Stimulated activated CD4-positive, alpha-beta T cell treated with anti-CD3 and anti-CD28 coated beads, Interleukin-4, amount 100 ng/mL, for 4 hours (primary cell): Measurements from ENCODE around the gene ARL13B.
"Not testable (repeated sequence)": the region's sequence is repeated elsewhere in the genome, so short reads cannot be mapped to it uniquely, and the experiment has no call there.

Source experiments
- DNase-seq, 2 experiments: peaks; one replicate each; pipeline ENCODE4 v3.0.0-alpha.2; 2020

The ARL13B gene

DNA sequence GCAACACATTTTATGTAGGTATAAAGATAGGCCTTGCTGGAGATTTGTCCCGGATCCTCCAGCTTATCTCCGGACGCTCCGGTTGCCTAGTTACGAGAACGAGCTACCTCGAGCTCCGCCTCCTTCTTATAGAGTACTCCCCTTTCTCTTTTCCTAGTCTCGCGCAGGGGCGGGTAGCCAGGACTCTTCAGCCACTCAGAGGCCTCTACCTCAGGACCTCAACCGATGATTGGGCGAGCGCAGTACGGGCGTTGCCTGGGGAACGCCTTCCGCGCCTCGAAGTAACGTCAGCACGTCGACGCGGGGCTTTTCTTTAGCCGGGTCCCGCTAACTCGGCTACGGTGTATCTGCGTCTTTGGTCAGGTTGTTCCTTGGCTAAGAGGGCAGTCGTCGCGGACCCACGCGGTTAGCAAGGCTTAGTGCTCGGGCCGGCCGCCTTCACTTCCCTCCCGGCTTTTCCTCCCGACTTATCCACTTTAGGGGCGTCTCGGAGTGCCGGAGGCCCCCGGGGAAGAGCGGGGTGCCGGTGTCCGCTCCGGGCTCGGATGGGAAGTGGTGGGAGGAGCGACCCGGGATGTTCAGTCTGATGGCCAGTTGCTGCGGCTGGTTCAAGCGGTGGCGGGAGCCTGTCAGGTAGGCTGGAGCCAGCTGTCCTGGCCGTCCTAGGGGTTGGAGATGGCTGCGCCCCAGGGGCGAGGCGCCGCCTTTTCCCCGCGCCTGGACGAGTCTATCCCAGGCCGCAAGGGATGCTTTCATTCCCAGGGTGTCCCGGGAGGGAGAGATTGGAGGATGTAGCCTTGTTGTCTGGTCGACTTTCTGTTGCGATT is at the start of gene ARL13B:
ARL13B (plus strand) TSS at position 306 of the 827 bp plus-strand sequence; CDS start at position 575, 269 bp downstream.
- peak; percentile 87 to 95 for DNase-seq

DNA sequence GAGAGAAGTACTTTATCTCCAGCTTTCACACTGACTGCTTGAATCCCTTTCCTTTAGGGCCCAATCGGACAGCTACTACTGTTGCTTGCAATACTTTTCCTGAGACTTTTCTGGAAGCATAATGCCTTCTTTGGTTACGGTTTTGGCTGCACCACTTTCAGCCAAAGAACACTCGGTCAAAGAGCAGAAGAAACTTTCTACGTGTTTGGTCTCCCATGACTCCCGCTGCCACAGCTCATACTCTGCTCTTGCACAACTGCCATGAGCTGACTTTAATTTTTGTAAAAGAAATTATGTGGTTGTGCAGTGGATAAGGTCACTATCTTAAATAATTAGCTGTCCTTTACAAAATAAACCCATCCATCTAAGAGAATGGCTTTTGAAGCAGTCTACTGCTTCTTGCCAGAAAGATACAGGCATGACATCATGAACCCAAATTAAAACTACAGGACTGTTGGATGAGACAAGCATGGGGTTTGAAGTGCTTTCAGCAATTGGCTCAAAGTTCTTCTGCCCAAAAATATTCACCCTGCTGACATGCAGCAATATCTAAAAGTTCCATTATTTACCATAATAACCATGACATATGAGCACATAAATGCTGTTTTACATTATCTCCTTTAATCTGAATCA is 48.2 kb upstream of the ARL13B start:
- DNase-seq: no peak

DNA sequence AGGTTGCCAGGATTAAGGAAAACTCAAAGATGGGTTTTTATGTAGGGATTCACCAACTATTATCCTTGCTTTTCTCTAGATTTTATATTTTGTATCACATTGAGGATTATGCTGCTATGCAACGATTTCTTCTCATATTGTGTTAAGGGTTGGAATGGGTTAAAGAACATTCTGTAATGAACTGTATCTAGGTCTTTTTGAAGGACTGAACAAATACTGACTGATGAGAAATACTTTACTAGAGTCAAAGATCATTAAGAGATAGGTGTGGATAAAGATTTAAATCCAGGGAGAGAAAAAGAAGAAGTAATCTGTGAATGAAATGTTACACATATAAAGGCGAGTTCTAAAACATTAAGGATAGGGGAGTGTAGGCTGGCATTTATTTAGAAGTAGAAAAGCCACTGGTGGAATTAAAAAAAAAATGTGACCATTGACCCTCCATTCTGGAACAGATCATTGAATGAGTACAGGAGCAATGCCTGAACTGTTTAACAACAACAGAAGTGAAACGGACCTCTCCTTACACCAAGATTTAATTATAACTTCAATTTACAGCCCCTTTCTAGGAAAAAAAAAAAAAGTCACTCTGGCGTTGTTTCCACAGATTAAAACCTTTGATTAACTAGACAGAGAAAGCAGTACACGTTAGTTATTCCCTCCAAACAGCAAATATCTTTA is 45.4 kb upstream of the ARL13B start:
- DNase-seq: no peak

DNA sequence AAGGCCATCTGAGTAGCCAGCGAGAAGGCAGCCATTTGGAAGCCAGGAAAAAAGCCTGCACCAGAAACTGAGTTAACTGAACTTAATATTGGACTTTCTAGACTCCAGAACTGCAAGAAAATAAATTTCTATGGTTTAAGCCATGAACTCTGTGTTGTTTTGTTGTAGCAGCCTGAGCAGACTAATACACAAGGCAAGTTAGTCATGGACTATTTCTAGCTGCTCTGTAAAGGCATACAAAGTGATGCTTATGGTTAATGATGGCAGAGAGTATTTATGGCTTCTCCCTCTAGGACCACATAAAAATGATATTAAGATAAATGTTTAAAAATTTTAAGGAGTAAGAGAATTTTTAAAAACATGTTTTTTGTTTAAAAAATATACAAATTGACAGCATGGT is 43.4 kb upstream of the ARL13B start:
- DNase-seq: no peak

DNA sequence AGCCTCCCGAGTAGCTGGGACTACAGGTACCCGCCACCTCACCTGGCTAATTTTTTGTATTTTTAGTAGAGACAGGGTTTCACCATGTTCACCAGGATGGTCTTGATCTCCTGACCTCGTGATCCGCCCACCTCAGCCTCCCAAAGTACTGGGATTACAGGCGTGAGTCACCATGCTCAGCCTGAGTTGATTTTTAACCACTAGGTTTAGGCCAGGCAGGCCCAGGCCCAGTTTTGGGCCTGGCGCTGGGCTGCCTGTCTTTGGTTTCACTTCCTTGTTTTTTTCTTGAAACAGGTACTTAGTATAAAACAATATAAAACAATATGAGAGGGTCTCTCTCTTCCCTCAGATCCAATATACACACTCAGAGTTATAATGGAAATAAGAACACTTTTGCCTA is 42.5 kb upstream of the ARL13B start:
- DNase-seq: not testable (repeated sequence)

DNA sequence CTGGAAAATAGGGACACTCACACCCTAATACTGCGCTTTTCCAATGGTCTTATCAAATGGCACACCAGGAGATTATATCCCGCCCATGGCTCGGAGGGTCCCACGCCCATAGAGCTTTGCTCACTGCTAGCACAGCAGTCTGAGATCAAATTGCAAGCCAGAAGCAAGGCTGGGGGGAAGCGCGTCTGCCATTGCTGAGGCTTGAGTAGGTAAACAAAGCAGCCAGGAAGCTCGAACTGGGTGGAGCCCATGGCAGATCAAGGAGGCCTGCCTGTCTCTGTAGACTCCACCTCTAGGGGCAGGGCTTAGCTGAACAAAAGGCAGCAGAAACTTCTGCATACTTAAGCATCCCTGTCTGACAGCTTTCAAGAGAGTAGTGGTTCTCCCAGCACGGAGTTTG is 30.0 kb upstream of the ARL13B start:
- not testable (repeated sequence) for DNase-seq

DNA sequence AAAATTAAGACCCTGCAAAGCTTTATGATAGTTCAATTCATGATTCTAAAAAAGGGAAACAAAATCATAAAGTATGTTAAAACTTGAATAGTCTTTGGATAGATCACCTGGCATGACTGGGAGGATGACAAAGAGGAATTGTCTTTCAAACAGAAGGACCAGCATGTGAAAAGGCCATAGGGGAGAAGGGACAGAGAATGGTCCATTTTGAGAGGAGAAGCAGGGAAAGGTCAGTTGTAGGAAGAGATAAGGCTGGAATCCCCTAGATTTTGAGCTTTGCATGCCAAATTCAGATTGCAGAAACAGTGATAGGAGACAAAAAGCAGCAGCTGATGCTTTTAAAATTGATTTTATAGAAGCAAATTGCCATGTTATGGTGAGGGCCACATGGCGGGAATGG is 18.9 kb upstream of the ARL13B start:
- DNase-seq: no peak

DNA sequence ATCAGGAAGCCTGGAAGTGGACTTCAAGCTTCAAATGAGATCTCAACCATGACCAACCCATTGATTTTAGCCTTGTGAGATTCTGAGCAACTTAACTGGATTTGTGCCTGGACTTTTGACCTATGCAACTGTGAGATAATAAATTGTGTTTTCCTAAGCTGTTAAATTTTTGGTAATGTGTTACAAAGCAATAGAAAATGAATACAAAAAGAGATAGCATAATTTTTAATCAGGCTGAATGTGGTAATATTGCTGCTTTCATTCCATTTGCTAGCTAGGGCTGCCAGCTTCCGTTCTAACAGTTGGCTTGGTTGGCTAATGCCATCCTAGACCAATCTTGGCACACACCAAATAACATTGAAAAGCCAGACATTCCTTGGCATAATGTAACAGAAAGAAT is 18.5 kb upstream of the ARL13B start:
- DNase-seq: no peak

DNA sequence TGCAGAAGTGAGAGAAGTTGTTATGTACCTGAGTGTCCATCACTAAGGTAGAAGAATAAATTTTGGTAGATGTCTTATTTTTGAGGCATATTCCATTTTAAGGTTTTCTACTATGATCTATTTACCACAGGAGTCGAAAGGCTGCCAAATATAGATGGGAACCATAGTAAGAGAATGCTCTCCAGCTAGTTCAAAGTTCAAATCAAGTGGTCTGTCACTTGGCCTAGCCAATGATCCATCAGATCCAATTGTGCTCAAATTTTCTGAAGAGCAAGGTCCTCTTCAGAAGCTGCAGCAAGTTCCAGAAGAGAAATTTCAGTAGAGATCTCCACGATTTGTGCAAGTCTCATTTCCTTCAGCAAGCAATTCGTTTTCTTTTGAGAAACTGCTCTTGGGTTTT is 17.2 kb upstream of the ARL13B start:
- no peak for DNase-seq

DNA sequence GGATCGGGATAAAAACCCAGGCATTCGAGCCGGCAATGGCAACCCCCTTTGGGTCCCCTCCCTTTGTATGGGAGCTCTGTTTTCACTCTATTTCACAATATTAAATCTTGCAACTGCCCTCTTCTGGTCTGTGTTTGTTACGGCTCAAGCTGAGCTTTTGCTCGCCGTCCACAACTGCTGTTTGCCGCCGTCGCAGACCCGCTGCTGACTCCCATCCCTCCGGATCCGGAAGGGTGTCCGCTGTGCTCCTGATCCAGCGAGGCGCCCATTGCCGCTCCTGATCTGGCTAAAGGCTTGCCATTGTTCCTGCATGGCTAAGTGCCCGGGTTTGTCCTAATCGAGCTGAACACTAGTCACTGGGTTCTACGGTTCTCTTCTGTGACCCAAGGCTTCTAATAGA is 14.8 kb upstream of the ARL13B start:
- DNase-seq: not testable (repeated sequence)

DNA sequence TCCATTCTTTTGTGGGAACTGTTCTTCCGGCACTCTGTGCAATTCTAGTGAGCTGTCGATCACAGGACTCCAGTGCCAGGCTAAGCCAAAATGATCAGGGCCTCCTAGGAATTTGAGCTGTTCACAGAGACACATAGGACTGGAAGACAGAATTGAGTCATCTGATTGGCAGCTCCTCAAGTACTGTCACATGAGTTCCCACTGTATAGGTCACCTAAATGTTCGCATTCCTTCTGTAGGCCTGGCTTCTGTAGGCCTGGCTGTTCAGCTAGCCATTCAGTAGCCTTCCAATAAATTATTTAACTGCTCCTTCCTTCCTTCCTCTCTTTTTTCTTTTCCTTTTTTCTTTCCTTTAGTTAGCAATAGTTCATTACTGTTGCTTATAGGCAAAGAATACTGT is 10.5 kb upstream of the ARL13B start:
- no peak for DNase-seq

DNA sequence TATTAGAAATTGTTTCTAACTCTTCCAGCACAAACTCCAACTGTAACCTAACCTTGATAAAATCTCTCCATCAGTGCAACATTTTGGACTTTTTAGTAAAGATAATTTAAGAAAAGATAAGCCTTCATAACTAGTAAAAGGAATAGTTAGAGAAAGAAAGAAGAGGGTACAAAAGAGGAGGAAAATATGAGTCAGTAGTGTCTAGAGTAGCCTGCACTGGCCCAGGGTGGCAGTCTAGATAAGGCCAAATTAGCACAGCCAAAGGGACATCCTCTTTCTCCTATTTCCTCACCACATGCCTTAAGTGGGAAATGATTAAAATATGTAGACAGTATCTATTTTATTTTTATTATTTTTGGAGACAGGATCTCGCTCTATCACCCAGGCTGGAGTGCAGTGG is 10.0 kb upstream of the ARL13B start:
- no peak for DNase-seq

DNA sequence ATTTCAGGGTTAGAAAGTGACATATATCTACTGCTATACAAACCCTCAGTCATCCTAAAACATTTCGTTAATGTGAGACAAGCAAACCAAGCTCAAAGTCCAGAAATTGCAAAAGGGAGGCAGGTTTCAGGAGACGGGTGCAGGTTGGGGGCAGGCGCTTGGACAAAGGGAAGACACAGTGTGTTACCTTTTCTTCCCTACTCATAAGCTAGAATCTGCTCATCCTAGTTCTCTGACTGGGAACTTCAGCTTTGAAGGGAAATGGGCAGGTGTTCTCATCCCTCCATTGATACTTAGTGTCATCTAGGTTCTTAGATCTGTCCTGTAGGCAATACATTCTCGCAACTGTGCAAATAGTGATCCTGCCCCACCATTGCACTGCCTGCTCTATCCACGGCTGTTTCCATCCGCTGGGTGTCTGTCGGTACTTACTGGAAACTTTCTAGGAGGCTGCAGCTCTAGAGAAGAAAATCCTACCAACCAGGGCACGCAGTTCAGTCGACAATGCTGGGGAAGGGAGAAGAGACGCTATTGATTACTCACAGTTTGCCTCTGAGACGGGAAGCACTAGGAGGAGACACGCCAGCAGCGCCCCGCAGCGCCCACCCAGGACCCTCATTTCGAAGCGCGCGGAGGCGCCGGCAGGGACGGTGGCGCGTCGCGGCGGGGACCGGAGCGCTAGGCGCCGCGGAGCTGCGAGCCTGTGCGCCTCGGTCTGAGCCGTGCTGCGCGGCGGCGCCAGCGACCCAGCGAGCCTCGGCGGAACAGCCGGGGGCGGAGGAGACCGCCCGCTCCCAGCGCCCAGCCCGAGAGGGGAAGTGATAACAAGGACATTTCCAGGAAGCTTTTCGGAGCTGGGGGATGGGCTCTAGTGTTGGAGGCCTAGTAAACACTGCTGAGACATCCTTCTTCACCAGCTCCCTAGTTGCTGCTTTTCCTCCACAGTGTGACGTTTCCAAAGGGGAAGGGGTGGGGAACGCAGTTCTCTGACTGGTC is 6.5 kb upstream of the ARL13B start, which contains the start of gene PROS1:
PROS1 (minus strand) TSS at position 766 of the 996 bp plus-strand sequence; CDS start at position 619, 147 bp downstream.
- peak; percentile 32 to 33 for DNase-seq

DNA sequence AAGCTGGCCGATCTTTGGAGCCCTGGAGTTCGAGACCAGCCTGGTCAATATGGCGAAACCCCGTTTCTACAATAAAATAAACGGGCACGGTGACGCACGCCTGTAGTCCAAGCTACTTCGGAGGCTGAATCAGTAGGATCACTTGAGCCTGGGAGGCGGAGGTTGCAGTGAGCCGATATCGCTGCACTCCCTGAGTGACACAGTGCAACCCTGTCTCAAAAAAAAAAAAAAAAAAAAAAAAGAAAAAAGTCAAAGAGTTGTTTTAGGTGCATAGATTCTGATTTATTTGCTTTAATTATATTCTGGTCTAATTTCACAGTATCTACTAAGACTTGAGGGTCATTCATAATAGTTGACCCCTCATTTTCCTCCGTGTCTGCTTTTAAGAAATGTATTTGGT is 1.7 kb downstream of the ARL13B start:
- DNase-seq: no peak

DNA sequence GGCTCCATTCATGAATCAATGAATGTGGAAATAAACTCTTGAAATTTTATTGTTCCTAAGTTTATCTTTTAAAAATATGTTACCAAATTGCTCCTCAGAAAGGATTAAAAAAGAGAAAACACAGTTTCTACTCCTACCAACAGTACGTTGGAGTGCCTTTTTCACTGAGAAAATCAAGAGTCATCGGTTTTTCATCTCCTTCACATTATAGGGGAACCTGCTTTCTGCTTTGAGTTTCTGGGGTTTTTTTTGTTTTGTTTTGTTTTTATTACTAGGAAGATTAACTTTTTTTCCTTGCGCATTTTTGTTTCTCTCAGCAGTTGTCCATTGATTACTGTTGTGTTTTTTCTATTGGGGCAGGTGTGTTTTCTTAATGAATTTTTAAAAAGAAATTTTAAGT is 3.5 kb downstream of the ARL13B start:
- DNase-seq: no peak

DNA sequence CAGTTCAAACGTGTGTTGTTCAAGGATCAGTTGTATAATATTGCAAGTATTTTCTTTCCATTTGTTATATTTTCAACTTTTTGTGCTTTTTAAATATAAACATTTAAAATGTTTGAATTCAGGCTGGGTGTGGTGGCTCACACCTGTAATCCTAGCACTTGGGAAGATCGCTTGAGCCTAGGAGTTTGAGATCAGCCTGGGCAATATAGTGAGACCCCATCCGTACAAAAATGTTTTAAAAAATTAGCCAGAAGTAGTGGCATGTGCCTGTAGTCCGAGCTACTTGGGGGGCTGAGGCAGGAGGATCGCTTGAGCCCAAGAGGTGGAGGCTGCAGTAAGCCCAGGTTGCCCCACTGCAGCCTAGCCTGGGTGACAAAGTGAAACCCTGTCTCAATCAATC is 4.7 kb downstream of the ARL13B start:
- no peak for DNase-seq

DNA sequence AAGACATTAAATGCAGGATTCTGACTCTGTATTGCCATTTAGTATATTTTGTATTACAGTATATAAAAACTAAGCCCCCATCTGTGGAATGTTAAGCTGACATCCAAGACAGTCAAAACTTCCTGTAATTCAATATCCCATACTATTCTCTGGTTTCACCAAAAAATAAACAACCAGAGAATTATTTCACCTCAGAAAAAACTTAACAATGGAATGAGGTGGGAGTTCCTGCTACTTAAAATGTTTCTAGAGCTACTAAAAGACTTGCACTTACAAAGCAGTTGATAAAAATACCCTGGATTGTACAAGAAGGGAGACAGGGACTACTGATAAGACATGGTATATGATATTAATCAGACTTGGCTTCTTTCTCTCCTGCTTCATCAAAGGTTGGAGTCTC is 8.3 kb downstream of the ARL13B start:
- DNase-seq: no peak

DNA sequence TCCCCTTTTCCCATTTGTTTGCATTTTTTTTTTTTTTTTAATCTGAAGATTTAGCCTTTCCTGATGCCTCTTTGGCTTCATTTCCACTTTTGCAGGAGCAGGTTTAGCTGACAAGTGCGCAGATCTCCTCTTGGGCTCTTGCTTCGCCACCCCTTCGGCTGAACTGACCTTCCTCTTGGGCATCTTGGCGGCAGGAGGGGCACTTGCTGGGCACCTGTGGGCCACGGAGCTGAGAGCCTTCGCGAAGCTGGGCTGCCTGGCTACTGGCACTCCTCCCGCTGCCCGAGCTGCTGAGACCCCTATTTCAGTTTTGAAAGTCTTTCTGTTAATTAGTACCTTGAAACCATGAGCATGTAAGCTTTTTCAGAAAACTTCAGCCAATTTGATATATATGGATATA is 8.8 kb downstream of the ARL13B start:
- no peak for DNase-seq

DNA sequence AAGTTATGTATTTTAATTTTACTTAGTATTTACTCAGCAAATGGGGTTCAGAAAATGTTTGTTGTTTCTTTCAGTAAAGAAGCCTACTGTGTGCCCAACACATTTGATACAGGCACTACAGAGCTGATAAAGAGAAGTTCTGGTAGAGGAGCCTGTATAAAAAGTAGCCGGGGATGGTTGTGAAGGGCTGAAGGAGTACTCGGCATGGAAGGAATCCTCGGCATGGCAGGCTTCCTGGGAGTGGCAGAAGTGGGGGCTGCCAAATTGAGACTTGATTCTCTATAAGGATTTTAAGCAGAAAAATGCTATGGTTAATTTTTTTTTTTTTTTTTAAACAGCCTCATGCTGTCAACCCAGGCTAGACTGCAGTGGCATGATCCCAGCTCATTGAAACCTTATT is 9.3 kb downstream of the ARL13B start:
- DNase-seq: no peak

DNA sequence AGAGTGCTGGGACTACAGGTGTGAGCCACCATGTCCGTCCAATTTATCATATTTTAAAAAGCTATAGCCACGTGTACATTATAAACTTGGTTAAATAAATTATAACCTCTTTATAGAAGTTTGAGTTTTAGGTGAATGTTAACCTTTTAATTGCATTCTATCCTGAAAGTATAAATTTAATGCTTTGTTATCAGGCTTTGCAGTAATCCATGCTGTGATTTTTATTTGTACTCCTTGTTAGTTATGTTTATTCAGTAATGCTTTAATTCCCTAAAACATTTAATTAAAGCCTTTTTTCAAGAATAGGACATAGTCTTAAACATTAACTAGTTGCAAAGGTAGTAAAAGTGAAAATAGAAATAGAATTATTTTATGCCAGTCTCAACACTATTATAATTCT is 11.7 kb downstream of the ARL13B start:
- no peak for DNase-seq

DNA sequence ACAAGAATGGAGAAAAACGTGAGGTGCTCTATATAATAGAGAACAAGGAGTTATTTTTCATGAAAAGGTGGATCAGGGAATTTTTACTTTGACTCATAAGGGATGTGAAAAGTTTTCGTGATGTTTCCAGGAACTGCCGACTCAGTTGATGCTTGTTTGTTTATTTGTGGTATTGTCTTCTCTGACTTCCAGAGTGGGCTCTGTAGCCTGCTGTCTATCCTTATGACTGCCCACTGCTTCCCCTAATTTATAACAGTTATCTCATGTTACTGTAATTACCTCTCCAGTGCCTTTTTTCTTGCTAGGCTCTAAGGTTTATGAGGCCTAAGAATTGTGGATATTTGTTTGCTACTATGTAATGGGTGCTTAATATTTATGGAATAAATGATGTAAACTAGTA is 12.3 kb downstream of the ARL13B start:
- no peak for DNase-seq

DNA sequence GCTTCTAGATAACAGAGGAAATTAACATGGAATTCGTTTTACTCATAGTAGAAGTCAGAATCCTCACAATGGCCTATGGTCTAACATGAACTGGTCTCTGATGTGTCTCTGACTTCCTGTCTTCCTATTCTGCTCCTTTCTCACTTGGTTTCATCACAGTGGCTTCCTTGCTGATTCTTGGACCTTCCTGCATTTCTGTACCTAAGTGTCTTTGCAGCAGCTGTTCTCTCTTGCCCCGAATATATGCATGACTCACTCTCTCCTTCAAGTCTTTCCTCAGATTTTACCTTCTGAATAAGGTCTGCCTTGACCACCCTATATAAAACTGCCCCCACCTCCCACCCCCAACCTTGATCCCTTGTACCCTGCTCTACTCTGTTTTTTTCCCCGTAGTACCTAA is 14.1 kb downstream of the ARL13B start:
- DNase-seq: no peak

DNA sequence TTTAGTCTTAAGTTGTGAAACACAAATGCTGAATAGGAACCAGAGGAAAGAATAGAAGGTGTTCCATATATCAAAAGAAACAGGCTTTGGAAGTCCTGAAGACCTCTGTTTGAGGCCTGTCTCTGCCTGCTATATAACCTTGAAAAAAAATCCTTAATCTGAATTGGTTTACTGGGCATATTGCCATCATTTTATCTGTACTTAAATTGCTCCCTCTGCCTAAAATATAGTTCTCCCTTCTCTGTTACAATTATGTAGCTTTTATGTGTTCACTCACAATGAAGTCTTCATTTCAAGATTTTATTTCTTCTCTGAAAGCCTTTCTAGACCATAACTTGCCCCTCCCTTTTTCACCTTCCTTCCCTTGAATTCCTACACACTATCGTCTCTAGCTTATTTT is 21.2 kb downstream of the ARL13B start:
- DNase-seq: no peak
